Measurements from ENCODE around the gene MAP4K3.

MAP4K3 gene

GRCh38 chr2:39290433-39290832 lies 146.7 kb downstream of the MAP4K3 start:
- TF ChIP-seq CTCF (conservative IDR thresholded peaks at IDR 0.05; ENCODE audit: low read depth, low read length) = no peak
- no peak for DNase-seq (ENCODE audit: low read depth)
- no peak overlapping the region for H3K4me3 ChIP-seq (ENCODE audit: low read depth, low read length)

GRCh38 chr2:39289609-39290008 lies 147.5 kb downstream of the MAP4K3 start:
- TF ChIP-seq CTCF (conservative IDR thresholded peaks at IDR 0.05; ENCODE audit: low read depth, low read length) = no peak
- H3K4me3 ChIP-seq (ENCODE audit: low read depth, low read length) = no peak overlapping the region
- peak; percentile 38 for DNase-seq (ENCODE audit: low read depth)

GRCh38 chr2:39283561-39283960 lies 153.5 kb downstream of the MAP4K3 start:
- peak; percentile 26 for DNase-seq (ENCODE audit: low read depth)
- no peak for TF ChIP-seq CTCF (conservative IDR thresholded peaks at IDR 0.05; ENCODE audit: low read depth, low read length)
- H3K4me3 ChIP-seq (ENCODE audit: low read depth, low read length) = no peak overlapping the region

- H3K4me3 ChIP-seq (ENCODE audit: low read depth, low read length) = no peak overlapping the region
- TF ChIP-seq CTCF (conservative IDR thresholded peaks at IDR 0.05; ENCODE audit: low read depth, low read length) = no peak
- no peak for DNase-seq (ENCODE audit: low read depth)
These were observed 155.7 kb downstream of the MAP4K3 start for GRCh38 chr2:39281391-39281790.

GRCh38 chr2:39275016-39275415 lies 162.1 kb downstream of the MAP4K3 start:
- no peak overlapping the region for H3K4me3 ChIP-seq (ENCODE audit: low read depth, low read length)
- TF ChIP-seq CTCF (conservative IDR thresholded peaks at IDR 0.05; ENCODE audit: low read depth, low read length) = no peak
- DNase-seq (ENCODE audit: low read depth) = no peak

- no peak for DNase-seq (ENCODE audit: low read depth)
- H3K4me3 ChIP-seq (ENCODE audit: low read depth, low read length) = no peak overlapping the region
- TF ChIP-seq CTCF (conservative IDR thresholded peaks at IDR 0.05; ENCODE audit: low read depth, low read length) = no peak
These were observed 167.1 kb downstream of the MAP4K3 start for GRCh38 chr2:39269941-39270340.

GRCh38 chr2:39266916-39267434 lies 170.1 kb downstream of the MAP4K3 start:
- no peak for TF ChIP-seq CTCF (conservative IDR thresholded peaks at IDR 0.05; ENCODE audit: low read depth, low read length)
- no peak overlapping the region for H3K4me3 ChIP-seq (ENCODE audit: low read depth, low read length)
- no peak for DNase-seq (ENCODE audit: low read depth)

Measured in choroid plexus epithelial cell (primary cell).